CD4-positive, alpha-beta memory T cell (primary cell): Measurements from ENCODE around the gene FKBP8. TPM values are rescaled to one million over a fixed set of nuclear protein-coding genes. Genes with fewer than 3 reads are reported as not detected.

Source experiments
- CTCF ChIA-PET: fragments of 350-600 bp; sonication (Branson Sonifier 250); formaldehyde crosslinking; loops from one replicate; lab custom pipeline; 2021; ENCODE audit warnings: inconsistent platforms; ENCODE audit not compliant: partially characterized antibody; lab: Charles Lee
- POLR2A ChIA-PET: fragments of 350-600 bp; sonication (Branson Sonifier 250); formaldehyde crosslinking; loops from one replicate; lab custom pipeline; 2021; ENCODE audit not compliant: partially characterized antibody; lab: Charles Lee
- DNase-seq, 5 donors: peaks; one replicate each; pipeline versions ENCODE4 v3.0.0 to v3.0.0-alpha.2; 2020 to 2022; ENCODE audit warnings: mixed read lengths in 1 of 5
- H3K27ac ChIP-seq: one replicate; pipeline ENCODE4 v1.7.0; 2013; ENCODE audit warnings: low read depth, low read length
- H3K27me3 ChIP-seq: 2 replicates; pipeline ENCODE4 v1.7.0; 2013; ENCODE audit warnings: mild to moderate bottlenecking, low read length, moderate library complexity; ENCODE audit not compliant: insufficient read depth
- H3K36me3 ChIP-seq: 2 replicates; pipeline ENCODE4 v1.7.0; 2013; ENCODE audit warnings: mild to moderate bottlenecking, low read length, moderate library complexity; ENCODE audit not compliant: insufficient read depth
- H3K4me1 ChIP-seq: 2 replicates; pipeline ENCODE4 v1.7.0; 2013; ENCODE audit warnings: mild to moderate bottlenecking, low read length, moderate library complexity; ENCODE audit not compliant: insufficient read depth
- H3K4me3 ChIP-seq, 2 donors: one replicate each; pipeline ENCODE4 v1.7.0; 2013; ENCODE audit warnings: low read length in 2 of 2, mild to moderate bottlenecking in 1 of 2
- H3K9me3 ChIP-seq, 2 donors: one replicate each; pipeline ENCODE4 v1.7.0; 2013; ENCODE audit warnings: low read length in 2 of 2, control low read depth in 1 of 2; ENCODE audit not compliant: control insufficient read depth in 1 of 2
- H3K27ac Mint-ChIP-seq, 7 donors: one replicate each; pipeline ENCODE4 v1.8.0; 2020 to 2021; ENCODE audit warnings: mixed read lengths in 7 of 7, mild to moderate bottlenecking in 6 of 7, inconsistent platforms in 3 of 7, moderate library complexity in 3 of 7
- H3K27me3 Mint-ChIP-seq, 2 donors: one replicate each; pipeline ENCODE4 v1.8.0; 2020 to 2021; ENCODE audit warnings: mixed read lengths in 2 of 2
- H3K36me3 Mint-ChIP-seq, 2 donors: one replicate each; pipeline ENCODE4 v1.8.0; 2020 to 2021; ENCODE audit warnings: mixed read lengths in 2 of 2, inconsistent platforms in 1 of 2, mild to moderate bottlenecking in 1 of 2
- H3K4me1 Mint-ChIP-seq, 4 donors: one replicate each; pipeline ENCODE4 v1.8.0; 2020 to 2021; ENCODE audit warnings: mixed read lengths in 4 of 4, mild to moderate bottlenecking in 1 of 4
- H3K4me3 Mint-ChIP-seq, 8 donors: one replicate each; pipeline ENCODE4 v1.8.0; 2020 to 2021; ENCODE audit warnings: mixed read lengths in 8 of 8, mild to moderate bottlenecking in 7 of 8, moderate library complexity in 6 of 8, inconsistent platforms in 3 of 8
- H3K9me3 Mint-ChIP-seq, 8 donors: one replicate each; pipeline ENCODE4 v1.8.0; 2020 to 2021; ENCODE audit warnings: mixed read lengths in 8 of 8, mild to moderate bottlenecking in 5 of 8, inconsistent platforms in 3 of 8, moderate library complexity in 1 of 8
- intact Hi-C: fragments of 100-400 bp; cut with micrococcal nuclease; formaldehyde crosslinking; loops from one replicate; pipeline ENCODE4 v1.15.1; 2023
- polyA plus RNA-seq, 2 donors: library from polyadenylated mRNA; unstranded; fragments of 300-500 nt; fragmentation: Illumina TruSeq; gene quantifications; one replicate each; pipeline ENCODE4 v1.2.3, GENCODE V29; 2021
- total RNA-seq, 2 experiments: library from RNA; stranded (reverse); gene quantifications; one replicate each; pipeline ENCODE4 v1.2.3, GENCODE V29; 2021

FKBP8 gene
- total and polyA plus RNA-seq, 4 experiments from 2014 or later: 82.4 to 249 (median 181) TPM

GRCh38 chr19:18559685-18560084 lies 16.3 kb upstream of the FKBP8 start:
- no peaks in the 10 kb centered on the region for H3K27me3 ChIP-seq
- Mint-ChIP-seq H3K27me3 (no peaks in the 10 kb centered on the region), H3K4me3 (peak overlapping the region in 7 of 8 donors; percentile 38 to 97 (median 91)), H3K4me1 (peaks cover 9 to 35% (median 17%) of the 10 kb centered on the region in 4 donors), H3K27ac (peak overlapping the region; percentile 54 to 96 (median 94)), H3K36me3 (peaks cover 12 to 30% of the 10 kb centered on the region in 2 donors), H3K9me3 (no peaks in the 10 kb centered on the region)
- intact Hi-C loops: no loop called here
- no peak overlapping the region for H3K4me3 ChIP-seq
- peak overlapping the region; percentile 98 for H3K27ac ChIP-seq
- DNase-seq: no peak
- POLR2A ChIA-PET: interaction anchor here (3.5 to 7.9 kb wide), 3 partner anchors 10 to 30 kb away, joined by 56 to 97 read pairs (median 81); partner anchors contain the start of genes FKBP8, REX1BD and UBA52
- CTCF ChIA-PET: interaction anchor here (1.0 to 4.5 kb wide), 3 partner anchors 39 to 97 kb away, joined by 4 to 29 read pairs (median 5); partner anchors contain the start of gene ELL
- H3K9me3 ChIP-seq: no peaks in the 10 kb centered on the region
- H3K36me3 ChIP-seq: peaks cover 18% of the 10 kb centered on the region
- H3K4me1 ChIP-seq: peaks cover 25% of the 10 kb centered on the region

DNA sequence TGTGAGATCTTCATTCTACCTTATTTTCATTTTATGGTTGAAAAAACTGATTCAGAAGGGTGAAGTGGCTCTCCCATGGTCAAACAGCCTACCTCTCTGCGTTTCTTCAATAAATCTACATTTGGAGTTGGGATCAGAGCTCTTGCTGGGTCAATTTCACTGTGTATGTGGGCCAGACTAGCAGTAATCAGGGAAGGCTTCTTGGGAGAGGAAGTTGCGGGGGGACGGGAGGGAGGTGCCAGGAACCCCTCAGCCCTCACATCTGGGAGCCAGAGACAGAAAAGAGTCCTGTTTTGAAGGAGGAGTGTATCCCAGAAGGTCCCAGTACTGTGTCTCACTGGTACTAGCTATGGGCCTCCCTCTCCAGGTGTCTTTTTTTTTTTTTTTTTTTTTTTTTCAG lies 15.2 kb upstream of the FKBP8 start:
- Mint-ChIP-seq H3K27ac (peak overlapping the region; percentile 94 to 98 (median 96)), H3K36me3 (peaks cover 5 to 24% of the 10 kb centered on the region in 2 donors), H3K4me1 (peaks cover 9 to 35% (median 17%) of the 10 kb centered on the region in 4 donors), H3K27me3 (no peaks in the 10 kb centered on the region), H3K4me3 (peak overlapping the region; percentile 86 to 97 (median 93)), H3K9me3 (no peaks in the 10 kb centered on the region)
- H3K9me3 ChIP-seq: no peaks in the 10 kb centered on the region
- H3K27me3 ChIP-seq: no peaks in the 10 kb centered on the region
- no peak for DNase-seq
- peak overlapping the region; percentile 81 to 97 for H3K4me3 ChIP-seq
- CTCF ChIA-PET: interaction anchor here (0.6 to 5.1 kb wide), 8 partner anchors 15 to 289 kb away, joined by 3 to 29 read pairs (median 7); partner anchors contain the start of genes ELL, FKBP8 and REX1BD
- H3K27ac ChIP-seq: peak overlapping the region; percentile 98
- peaks cover 25% of the 10 kb centered on the region for H3K4me1 ChIP-seq
- POLR2A ChIA-PET: interaction anchor here (0.7 to 7.9 kb wide), 18 partner anchors 11 to 361 kb away, joined by 3 to 97 read pairs (median 8); partner anchors contain the start of genes COPE, DDX49, ELL and FKBP8
- H3K36me3 ChIP-seq: peaks cover 11% of the 10 kb centered on the region
- intact Hi-C loops: no loop called here

- CTCF ChIA-PET: interaction anchor here (0.6 to 5.1 kb wide), 9 partner anchors 14 to 308 kb away, joined by 3 to 29 read pairs (median 6); partner anchors contain the start of genes ELL, FKBP8, REX1BD and UBA52
These were observed 14.8 kb upstream of the FKBP8 start for GRCh38 chr19:18558202-18558555.

DNA sequence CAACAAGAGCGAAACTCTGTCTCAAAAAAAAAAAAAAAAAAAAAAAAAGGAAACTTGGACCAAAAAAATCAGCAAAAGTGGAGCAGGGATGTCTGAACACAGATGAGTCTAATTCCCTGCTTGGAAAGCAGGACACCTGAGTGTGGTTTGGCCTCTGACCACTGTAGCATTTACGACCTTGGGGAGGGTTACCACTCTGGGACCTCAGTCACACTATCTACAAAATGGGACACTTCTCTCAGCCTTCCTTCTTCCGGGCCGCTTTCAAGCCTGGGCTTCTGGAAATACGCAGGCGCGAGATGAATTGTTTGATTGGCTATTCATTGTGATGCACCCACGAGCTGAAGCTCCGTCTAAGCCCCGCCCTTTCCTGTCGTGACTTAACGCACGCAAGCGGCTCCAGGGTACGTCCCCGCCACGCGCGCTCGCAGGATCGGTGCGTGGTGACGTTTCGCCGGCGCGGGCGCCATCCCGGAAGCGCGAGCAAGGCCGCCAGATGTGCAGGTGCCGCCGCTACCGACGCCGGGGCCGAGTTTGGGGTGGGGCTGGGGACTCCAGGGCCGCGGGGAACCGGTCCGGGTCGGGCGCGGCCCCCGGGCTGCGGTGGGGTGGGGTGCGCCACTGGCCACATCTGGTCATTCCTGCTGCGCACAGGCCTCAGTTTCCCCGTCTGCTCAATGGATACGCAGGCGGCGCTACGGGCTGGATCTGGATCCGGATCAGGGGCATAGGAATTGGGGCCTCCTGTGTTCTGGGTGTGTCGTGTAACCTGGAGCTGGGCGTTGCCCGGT lies 14.2 kb upstream of the FKBP8 start, which contains the start of gene KXD1:
Gene KXD1 (plus strand): TSS at position 460 of the 791 bp plus-strand sequence. CDS start 4,187 bp downstream, outside the sequence.
- H3K27ac ChIP-seq: peak within 1 kb of the TSS; percentile 98
- Mint-ChIP-seq H3K4me1 (peaks cover 9 to 35% (median 17%) of the 10 kb centered on the region in 4 donors), H3K27ac (peak within 1 kb of the TSS; percentile 94 to 98 (median 96)), H3K36me3 (peaks cover 0 to 17% of the 10 kb centered on the region in 2 donors), H3K9me3 (no peaks in the 10 kb centered on the region), H3K27me3 (no peaks in the 10 kb centered on the region), H3K4me3 (peak within 1 kb of the TSS; percentile 86 to 97 (median 93))
- POLR2A ChIA-PET: interaction anchor here (0.5 to 7.9 kb wide), 33 partner anchors 10 to 898 kb away, joined by 3 to 97 read pairs (median 4); partner anchors contain the start of genes COPE, DDX49, ELL and FKBP8
- H3K36me3 ChIP-seq: peaks cover 4% of the 10 kb centered on the region
- H3K4me1 ChIP-seq: peaks cover 25% of the 10 kb centered on the region
- CTCF ChIA-PET: interaction anchor here (1.0 to 5.1 kb wide), 6 partner anchors 14 to 307 kb away, joined by 4 to 29 read pairs (median 17); partner anchors contain the start of genes ELL, FKBP8, REX1BD and UBA52
- H3K4me3 ChIP-seq: peak within 1 kb of the TSS; percentile 81 to 97
- intact Hi-C loops: loop anchor here (1.0 kb wide), 5 partner anchors 13 to 126 kb away; partner anchors contain the start of genes CRTC1, ELL, KLHL26 and UBA52
- H3K9me3 ChIP-seq: no peaks in the 10 kb centered on the region
- peak; percentile 95 to 100 (median 99) for DNase-seq
- no peaks in the 10 kb centered on the region for H3K27me3 ChIP-seq

More at GRCh38 chr19:18558202-18558555, 14.8 kb upstream of the FKBP8 start:
- peak overlapping the region; percentile 98 for H3K27ac ChIP-seq
- no peaks in the 10 kb centered on the region for H3K9me3 ChIP-seq
- intact Hi-C loops: no loop called here
- H3K4me1 Mint-ChIP-seq: peaks cover 9 to 35% (median 17%) of the 10 kb centered on the region in 4 donors
- H3K4me3 Mint-ChIP-seq: peak overlapping the region; percentile 86 to 97 (median 93)
- H3K9me3 Mint-ChIP-seq: no peaks in the 10 kb centered on the region
- H3K27me3 ChIP-seq: no peaks in the 10 kb centered on the region
- peaks cover 5 to 23% of the 10 kb centered on the region in 2 donors for H3K36me3 Mint-ChIP-seq
- H3K27ac Mint-ChIP-seq: peak overlapping the region; percentile 94 to 98 (median 96)
- H3K36me3 ChIP-seq: peaks cover 9% of the 10 kb centered on the region
- POLR2A ChIA-PET: interaction anchor here (0.7 to 7.9 kb wide), 26 partner anchors 11 to 847 kb away, joined by 3 to 97 read pairs (median 4); partner anchors contain the start of genes COPE, DDX49, ELL and FKBP8
- H3K4me1 ChIP-seq: peaks cover 25% of the 10 kb centered on the region
- H3K27me3 Mint-ChIP-seq: no peaks in the 10 kb centered on the region
- DNase-seq: peak in 2 of 5 donors; percentile 5 to 15
- peak overlapping the region; percentile 81 to 97 for H3K4me3 ChIP-seq

- Histone ChIP-seq H3K4me3 (no peak overlapping the region), H3K36me3 (no peaks in the 10 kb centered on the region), H3K27me3 (no peaks in the 10 kb centered on the region), H3K27ac (no peak overlapping the region), H3K4me1 (no peaks in the 10 kb centered on the region), H3K9me3 (no peaks in the 10 kb centered on the region)
- Mint-ChIP-seq H3K4me1 (no peaks in the 10 kb centered on the region), H3K4me3 (no peak overlapping the region), H3K27me3 (no peaks in the 10 kb centered on the region), H3K9me3 (no peaks in the 10 kb centered on the region), H3K36me3 (no peaks in the 10 kb centered on the region), H3K27ac (no peak overlapping the region)
- ChIA-PET CTCF (interaction anchor here (0.7 to 1.0 kb wide), 2 partner anchors 83 to 117 kb away, joined by 3 read pairs; no protein-coding TSS in a partner anchor), POLR2A (interaction anchor here (0.5 to 1.1 kb wide), 2 partner anchors 19 to 20 kb away, joined by 3 read pairs; partner anchors contain the start of gene UBA52)
- intact Hi-C loops: no loop called here
- DNase-seq: no peak
These were observed 8.3 kb upstream of the FKBP8 start for GRCh38 chr19:18551631-18552030.

DNA sequence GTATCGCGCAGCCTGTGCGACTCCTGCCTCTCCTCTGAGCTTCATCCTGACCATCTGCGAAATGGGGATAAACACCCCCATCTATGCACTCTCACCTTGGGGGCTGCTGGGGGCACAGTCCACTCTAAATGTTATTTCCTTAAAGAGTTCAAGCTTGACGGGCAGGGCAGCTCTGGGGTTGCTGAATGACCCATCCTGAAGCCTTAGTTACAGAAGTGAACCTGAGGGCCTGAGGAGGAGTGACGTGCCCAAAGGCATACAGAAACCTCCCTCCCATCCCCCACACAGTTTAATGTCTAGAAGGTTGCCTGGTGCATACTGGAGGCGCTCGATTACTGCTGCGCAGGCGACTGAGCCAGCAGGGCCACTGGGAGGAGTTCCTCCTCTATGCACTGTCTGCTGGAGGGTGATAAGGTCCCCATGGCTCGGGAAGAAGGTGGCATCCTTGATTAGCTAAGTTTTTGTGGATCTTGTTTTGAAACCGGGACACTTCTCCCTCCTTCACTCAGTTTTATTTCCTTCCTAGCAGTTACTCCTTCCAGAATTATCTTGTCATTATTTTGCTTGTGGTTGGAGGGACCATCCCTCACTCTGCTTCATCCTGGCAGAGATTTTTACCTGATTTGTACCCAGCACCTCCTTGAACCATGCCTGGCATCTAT lies 572 bp upstream of the FKBP8 start:
- ChIA-PET POLR2A (interaction anchor here (0.6 to 4.3 kb wide), 19 partner anchors 11 to 375 kb away, joined by 3 to 81 read pairs (median 5); partner anchors contain the start of genes COPE, DDX49, ELL and JUND), CTCF (interaction anchor here (0.7 to 2.1 kb wide), 15 partner anchors 13 to 303 kb away, joined by 3 to 25 read pairs (median 6); partner anchors contain the start of genes ELL, KXD1, REX1BD and UBA52)
- peak overlapping the region; percentile 91 to 100 (median 96) for H3K4me3 Mint-ChIP-seq
- peak; percentile 79 to 90 (median 83) for DNase-seq
- H3K27ac Mint-ChIP-seq: peak overlapping the region; percentile 97 to 99 (median 98)
- H3K27ac ChIP-seq: peak overlapping the region; percentile 78
- H3K27me3 Mint-ChIP-seq: no peaks in the 10 kb centered on the region
- no peaks in the 10 kb centered on the region for H3K27me3 ChIP-seq
- H3K4me3 ChIP-seq: peak overlapping the region; percentile 38 to 54
- H3K9me3 ChIP-seq: no peaks in the 10 kb centered on the region
- peaks cover 8 to 35% (median 21%) of the 10 kb centered on the region in 4 donors for H3K4me1 Mint-ChIP-seq
- H3K36me3 Mint-ChIP-seq: peaks cover 0 to 23% of the 10 kb centered on the region in 2 donors
- intact Hi-C loops: loop anchor here (1.0 to 5.0 kb wide), 5 partner anchors 13 to 93 kb away; partner anchors contain the start of genes ELL, KLHL26, KXD1 and UBA52
- peaks cover 20% of the 10 kb centered on the region for H3K36me3 ChIP-seq
- no peaks in the 10 kb centered on the region for H3K9me3 Mint-ChIP-seq
- H3K4me1 ChIP-seq: peaks cover 25% of the 10 kb centered on the region
